Fibroblast of skin of back (primary cell): ENCODE data around the gene CBLN1. TPM values are rescaled to one million over a fixed set of nuclear protein-coding genes. Genes with fewer than 3 reads are reported as not detected.

Experiments
- DNase-seq: peaks from one replicate; pipeline ENCODE4 v3.0.0-alpha.2; 2013
- polyA plus RNA-seq, 2 experiments: library from polyadenylated mRNA; unstranded; fragments of 120-200 nt; gene quantifications; one replicate each; pipeline ENCODE4 v1.2.1, GENCODE V29; 2013; ENCODE audit not compliant: insufficient read length in 2 of 2

The CBLN1 gene
- not detected for polyA plus RNA-seq (2013, experiment 1 of 2; ENCODE audit: insufficient read length)
- not detected for polyA plus RNA-seq (2013, experiment 2 of 2; ENCODE audit: insufficient read length)

- no peak for DNase-seq
Measured at GRCh38 chr16:49281480-49281842, at the start of gene CBLN1. Gene CBLN1 (minus strand): TSS chr16:49281838. CDS start chr16:49281465, 373 bp downstream.

- DNase-seq, result no peak
Measured at GRCh38 chr16:49330562-49331201, 49.0 kb upstream of the CBLN1 start.

DNA sequence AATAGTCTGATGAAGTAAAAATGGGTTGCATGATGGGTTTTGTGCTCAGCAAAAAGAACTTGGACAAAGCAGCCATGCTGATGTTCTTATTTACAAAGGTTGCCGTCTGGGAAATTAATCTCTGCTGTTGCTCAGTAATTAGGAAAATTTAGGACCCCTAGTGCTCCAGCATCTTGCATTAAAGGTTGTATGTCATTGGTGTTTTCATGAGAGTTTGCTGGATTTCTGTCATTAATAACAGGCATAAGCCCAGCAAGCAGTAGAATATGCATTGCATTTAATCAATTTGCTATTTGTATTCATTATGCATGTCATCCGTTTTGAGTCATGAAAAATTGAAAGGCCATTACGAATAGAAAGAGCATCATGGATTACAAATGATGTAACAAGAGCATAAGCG lies 46.7 kb upstream of the CBLN1 start:
- DNase-seq, result no peak

DNA sequence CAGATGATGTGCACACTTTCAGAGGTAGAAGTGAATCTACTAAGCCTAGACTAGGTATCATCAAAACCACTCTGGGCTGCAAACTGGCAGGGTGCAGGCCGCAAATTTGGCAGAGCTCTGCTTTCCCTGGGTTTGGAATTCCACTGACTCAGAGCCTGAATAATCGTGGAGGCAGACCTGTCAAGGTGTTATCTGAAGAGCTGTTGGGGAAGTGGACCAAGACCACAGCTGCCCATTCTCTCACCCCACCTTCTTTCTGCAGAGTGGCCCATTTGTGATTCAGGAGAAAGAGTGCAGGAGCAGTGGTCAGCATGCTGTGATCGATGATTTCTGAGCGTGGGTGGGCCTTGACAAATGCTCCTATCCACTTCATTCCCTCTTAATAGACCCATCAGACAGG lies 45.8 kb upstream of the CBLN1 start:
- DNase-seq, result no peak

DNA sequence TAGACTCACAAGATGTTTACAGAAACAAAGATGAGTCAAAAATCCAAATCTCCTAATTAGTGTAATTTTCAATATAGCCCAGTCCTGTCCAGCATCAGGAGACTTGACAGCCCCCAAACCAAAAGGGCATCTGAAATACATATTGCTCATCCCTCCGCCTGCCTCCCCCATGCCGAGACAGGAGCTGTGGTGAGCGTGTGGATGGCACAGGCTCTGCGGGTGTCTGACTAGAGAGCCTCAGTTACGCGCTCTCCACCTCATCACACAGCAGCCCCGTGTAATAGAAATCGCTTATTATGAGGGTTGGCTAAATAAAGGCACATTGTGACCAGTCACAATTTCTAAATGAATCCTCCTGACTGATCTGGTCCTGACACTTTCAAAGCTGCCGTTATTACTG lies 43.1 kb upstream of the CBLN1 start:
- DNase-seq, result no peak

- no peak for DNase-seq
Measured at GRCh38 chr16:49315602-49316001, 34.0 kb upstream of the CBLN1 start.

DNA sequence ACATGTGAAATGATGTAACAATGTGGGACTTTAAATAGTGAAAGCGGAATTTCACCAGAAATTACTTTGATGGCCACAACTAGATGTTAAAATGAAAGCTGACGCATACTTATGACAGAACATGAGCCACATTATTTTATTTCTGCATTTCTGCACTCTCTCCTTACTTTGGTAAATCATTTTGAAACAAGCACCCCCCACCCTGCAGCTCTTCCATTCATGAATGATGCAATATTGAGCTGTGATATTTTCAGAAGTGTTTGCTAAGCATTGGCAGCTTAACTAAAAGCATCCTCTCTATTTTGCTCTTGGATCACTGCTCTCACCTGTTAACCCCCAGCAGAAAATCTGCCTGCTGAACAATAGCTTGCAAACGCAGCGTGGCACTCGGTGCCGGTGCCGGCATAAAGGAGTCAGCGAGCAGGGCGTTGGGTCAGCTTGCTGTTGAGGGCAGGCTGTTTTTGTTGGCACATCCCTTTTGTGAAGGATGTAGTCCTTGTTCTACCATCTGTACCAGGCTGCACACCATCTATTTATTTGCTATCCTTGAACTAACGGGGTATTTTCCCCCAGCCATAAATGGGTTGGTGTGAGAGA lies 30.8 kb upstream of the CBLN1 start:
- DNase-seq, result no peak

- DNase-seq, result no peak
Measured at GRCh38 chr16:49311823-49312222, 30.2 kb upstream of the CBLN1 start.

- DNase-seq, result peak; percentile 36
Measured at GRCh38 chr16:49307176-49307575, 25.5 kb upstream of the CBLN1 start.

- DNase-seq, result no peak
Measured at GRCh38 chr16:49305406-49305805, 23.8 kb upstream of the CBLN1 start.

DNA sequence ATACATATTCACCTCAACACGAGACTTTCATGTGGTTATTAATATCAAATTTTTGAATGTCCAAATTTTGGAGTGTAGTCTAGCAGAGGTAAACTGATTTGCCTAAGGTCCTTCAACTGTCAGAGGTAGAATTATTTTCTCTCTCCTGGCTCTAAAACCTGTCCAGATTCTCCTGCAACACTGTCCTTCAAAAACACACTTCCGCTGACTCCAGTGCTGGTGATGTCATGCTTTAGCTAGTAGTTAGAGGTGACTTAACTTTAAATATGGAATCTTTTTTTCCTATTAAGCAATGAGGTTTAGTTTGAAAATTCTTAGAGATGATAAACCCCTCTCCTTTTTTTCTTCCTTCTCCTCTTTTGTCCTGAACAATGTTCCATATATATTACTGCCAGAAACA lies 10.8 kb upstream of the CBLN1 start:
- DNase-seq, result no peak

GRCh38 chr16:49287572-49287971 lies 5.9 kb upstream of the CBLN1 start:
- no peak for DNase-seq

DNA sequence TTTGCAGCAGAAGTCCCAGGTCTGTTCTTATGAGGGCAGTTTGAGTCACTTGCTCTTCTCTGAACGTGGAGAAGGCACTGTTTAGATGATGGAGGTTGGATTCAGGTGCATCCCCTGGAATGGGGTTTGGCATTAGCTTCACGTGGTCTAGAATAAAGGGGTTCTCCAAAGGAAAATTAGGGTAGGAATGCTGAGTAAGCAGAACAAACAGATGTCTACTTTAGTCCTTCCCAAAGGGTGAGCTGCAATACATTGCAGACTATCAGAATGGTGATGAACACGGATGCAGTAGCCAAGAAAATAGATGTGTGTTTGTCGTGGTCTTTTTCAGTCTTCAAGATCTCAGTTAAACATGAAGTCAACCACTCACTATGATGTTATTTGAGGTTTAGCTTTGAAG lies 3.3 kb upstream of the CBLN1 start:
- no peak for DNase-seq

DNA sequence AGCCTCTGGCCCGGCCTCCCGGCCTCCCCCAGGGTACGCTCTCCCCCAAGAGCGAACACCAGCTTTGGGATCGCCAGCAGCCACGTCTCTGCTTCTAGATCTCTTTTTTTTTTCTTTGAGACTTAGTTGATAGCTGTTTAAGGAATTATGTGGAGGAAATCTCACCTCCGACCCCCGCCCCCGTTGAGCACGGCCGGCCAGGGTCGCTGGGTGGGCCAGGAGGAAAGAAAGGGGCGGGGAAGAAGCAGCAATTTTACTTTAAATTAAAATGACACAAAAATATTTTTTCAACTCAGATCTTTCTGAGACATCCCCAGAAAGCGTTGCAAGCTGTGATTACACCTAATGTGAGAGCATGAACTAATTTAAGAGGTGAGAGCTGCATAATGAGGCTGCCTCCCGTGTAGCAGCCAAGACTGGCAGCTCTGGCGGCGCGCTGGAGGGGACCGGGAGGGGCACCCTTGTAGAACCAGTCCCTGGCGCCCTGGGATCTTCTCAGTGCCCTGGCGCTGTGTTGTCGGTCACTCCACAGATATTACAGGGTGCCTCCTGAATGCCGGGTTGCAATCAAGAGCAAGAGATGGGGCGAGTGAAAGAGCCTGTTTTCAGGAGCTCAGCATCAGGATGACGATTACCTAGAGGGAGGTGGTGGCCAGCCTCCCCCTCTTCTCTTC lies 1.9 kb upstream of the CBLN1 start:
- DNase-seq, result no peak

DNA sequence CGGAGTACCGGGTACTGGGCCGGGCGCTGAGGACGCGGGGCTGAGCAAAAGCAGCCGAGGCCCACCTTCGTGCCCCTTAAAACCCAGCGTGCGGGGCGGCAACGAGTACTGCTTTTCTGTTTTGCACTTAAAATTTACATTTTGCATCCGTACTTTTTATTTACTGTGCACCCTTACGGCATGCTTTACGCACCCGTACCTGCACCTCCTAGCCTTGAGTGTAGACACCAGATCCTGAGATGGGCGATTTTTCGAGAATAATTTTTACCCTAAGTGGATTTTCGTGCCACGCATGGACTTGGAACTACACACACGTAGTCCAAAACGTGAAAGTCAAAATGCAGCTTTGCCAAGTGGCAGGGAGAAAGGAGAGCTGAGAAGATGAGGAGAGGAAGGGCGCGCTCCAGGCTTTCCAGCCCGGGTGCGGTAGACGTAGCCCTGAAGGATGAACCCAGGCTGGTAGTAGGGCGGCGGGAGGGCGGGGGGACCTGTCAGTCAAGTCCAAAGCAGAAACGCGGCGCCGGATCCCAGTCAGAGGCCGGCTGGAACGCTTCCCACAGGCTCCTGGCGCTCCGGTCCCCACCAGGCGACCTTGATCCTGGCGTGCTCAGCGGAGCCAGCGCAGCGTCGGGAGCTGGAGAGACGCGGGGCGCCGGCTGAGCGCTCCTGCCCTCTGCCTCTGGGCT lies 1.2 kb upstream of the CBLN1 start:
- DNase-seq, result no peak

DNA sequence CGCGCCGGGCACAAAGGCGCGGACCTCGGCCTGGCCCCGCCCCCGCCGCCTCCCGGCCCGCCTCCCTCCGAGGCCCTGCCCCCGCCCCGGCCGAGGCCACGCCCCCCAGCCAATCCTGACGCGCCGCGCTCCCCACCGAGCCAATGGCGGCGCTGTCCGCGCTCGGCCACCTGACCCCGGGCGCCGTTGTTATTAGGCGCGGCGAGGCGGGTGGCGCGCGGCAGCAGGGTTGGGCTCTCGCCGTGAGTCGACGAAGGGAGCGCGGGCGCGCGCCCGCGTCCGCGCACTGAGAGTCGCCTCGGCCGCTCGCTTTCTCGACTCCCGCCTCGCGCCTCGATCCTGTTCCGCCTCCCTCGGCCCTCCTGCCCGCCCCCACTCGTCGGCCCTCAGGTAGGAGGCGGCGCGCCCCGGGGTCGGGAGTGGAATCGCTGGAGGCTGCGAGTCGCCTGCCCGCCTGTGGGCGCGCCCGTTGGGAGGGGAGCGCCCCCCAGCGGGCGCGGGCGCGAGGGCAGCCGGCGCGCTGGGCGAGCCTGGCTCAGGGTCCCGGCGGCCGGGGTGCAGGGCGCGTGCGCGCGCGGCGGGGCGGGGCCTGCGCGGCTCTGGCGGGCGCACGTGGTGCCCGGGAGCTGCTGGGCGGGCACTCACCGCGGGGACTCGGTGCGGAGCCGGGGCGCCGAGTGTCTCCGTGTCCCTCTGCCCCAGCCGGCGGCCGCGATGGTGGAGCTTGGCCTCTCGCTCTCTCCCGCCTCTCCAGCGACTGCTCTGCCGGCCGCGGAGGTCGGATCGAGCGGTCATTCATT lies 405 bp upstream of the CBLN1 start:
- DNase-seq, result peak; percentile 76

DNA sequence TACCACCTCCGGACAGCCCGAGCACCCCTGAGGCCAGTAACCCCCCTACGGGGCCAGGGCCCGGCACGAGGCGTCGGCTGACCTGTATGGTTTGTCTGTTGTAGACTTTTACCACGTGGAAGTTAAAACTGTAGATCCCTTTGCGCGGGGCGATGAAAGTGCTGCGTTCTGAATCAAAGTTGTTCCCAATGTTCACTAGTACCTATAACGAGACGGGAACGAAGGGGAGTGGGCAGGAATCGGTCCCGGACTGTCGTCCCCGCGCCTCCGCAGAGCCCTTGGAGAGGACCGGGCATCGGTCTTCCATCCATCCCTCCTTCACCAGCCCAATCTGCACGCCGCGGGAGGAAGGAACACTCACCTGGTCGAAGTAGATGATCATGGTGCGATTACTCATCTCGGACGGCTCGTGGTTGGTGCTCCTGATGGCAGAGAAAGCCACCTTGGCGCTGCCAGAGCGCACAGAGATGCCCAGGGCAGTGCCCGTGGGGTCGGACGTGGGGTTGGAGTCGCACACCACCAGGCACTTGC lies 732 bp downstream of the CBLN1 start:
- DNase-seq, result no peak

GRCh38 chr16:49280105-49280741 lies 1.4 kb downstream of the CBLN1 start:
- peak; percentile 6 for DNase-seq

GRCh38 chr16:49278944-49279725 lies 2.5 kb downstream of the CBLN1 start:
- no peak for DNase-seq

GRCh38 chr16:49278567-49278827 lies 3.1 kb downstream of the CBLN1 start:
- no peak for DNase-seq
